ENCODE measurements around the gene GPR62. TPM values are rescaled to one million over a fixed set of nuclear protein-coding genes. Genes with fewer than 3 reads are reported as not detected.

GPR62 gene
- polyA plus RNA-seq, 3 donors = not detected

DNA sequence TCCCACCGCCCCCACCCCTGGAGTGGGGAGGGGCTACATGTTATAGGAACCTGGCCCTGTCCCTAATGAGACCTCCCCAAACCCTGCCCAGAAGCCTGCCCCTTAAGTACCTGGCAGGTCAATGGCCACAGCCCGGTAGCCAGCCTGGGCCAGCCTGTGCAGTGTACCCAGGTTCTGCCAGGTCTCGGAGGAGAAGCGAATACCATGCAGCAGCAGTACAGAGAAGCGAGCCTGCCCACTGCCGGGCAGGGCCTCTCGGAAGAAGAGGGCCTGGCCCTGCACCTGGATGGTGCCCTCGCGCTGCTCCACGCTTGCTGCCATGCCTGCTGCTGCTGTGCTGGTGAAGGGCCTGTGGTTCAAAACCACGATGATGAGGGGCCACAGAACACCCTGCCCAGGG is 16.2 kb downstream of the GPR62 start:
- no peak overlapping the region for H3K9ac ChIP-seq (ENCODE audit: insufficient read depth, low read length, poor library complexity, severe bottlenecking)
- intact Hi-C loops (cut with micrococcal nuclease) = no loop called here
- H3K4me3 Mint-ChIP-seq = no peak overlapping the region

GRCh38 chr3:51974277-51974962 is 19.2 kb downstream of the GPR62 start:
- peaks cover 26 to 31% of the 10 kb centered on the region in 2 donors for H3K4me1 ChIP-seq (ENCODE audit: control insufficient read depth in 1 of 2, insufficient read depth in 2 of 2, low read length in 2 of 2)
- peak overlapping the region; percentile 29 to 81 for H3K27ac ChIP-seq (ENCODE audit: low read depth in 1 of 2, low read length in 2 of 2)
- peak overlapping the region; percentile 35 to 91 (median 85) for H3K27ac Mint-ChIP-seq
- H3K9me3 Mint-ChIP-seq = peaks cover 0 to 2% (median 0%) of the 10 kb centered on the region in 7 donors
- H3K27me3 ChIP-seq (ENCODE audit: control insufficient read depth in 2 of 2, insufficient read depth in 2 of 2, low read length in 2 of 2) = no peaks in the 10 kb centered on the region
- H3K79me2 ChIP-seq (ENCODE audit: insufficient read depth, low read length) = no peaks in the 10 kb centered on the region
- peak overlapping the region; percentile 73 to 90 (median 87) for H3K4me3 ChIP-seq (replicated peaks in 1 of 3; ENCODE audit: low read depth in 2 of 3, low read length in 3 of 3)
- TF ChIP-seq, protein P1, sequence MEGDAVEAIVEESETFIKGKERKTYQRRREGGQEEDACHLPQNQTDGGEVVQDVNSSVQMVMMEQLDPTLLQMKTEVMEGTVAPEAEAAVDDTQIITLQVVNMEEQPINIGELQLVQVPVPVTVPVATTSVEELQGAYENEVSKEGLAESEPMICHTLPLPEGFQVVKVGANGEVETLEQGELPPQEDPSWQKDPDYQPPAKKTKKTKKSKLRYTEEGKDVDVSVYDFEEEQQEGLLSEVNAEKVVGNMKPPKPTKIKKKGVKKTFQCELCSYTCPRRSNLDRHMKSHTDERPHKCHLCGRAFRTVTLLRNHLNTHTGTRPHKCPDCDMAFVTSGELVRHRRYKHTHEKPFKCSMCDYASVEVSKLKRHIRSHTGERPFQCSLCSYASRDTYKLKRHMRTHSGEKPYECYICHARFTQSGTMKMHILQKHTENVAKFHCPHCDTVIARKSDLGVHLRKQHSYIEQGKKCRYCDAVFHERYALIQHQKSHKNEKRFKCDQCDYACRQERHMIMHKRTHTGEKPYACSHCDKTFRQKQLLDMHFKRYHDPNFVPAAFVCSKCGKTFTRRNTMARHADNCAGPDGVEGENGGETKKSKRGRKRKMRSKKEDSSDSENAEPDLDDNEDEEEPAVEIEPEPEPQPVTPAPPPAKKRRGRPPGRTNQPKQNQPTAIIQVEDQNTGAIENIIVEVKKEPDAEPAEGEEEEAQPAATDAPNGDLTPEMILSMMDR (IDR thresholded peaks at IDR 0.05) = peak; percentile 78
- H3K27me3 Mint-ChIP-seq (ENCODE audit: low read depth in 3 of 3) = peaks cover 0 to 5% (median 4%) of the 10 kb centered on the region in 3 donors
- H3K4me3 Mint-ChIP-seq = peak overlapping the region; percentile 94 to 97
- no peaks in the 10 kb centered on the region for H3K36me3 ChIP-seq (replicated peaks in 1 of 2; ENCODE audit: control insufficient read depth in 1 of 2, insufficient read depth in 2 of 2, low read length in 2 of 2)
- no peak for DNase-seq
- peaks cover 2 to 7% of the 10 kb centered on the region in 2 donors for H3K36me3 Mint-ChIP-seq
- 23% methylated on average over 26 of the region's 30 CpGs for WGBS (ENCODE audit: insufficient coverage)
- H4K20me1 ChIP-seq (ENCODE audit: insufficient read depth, low read length) = no peaks in the 10 kb centered on the region
- peak overlapping the region; percentile 75 for H3K9ac ChIP-seq (ENCODE audit: insufficient read depth, low read length, poor library complexity, severe bottlenecking)
- peak overlapping the region; percentile 100 for H3K4me2 ChIP-seq (replicated peaks; ENCODE audit: extremely low read depth, low read length, poor library complexity, severe bottlenecking)
- no peaks in the 10 kb centered on the region for H3K9me3 ChIP-seq (replicated peaks in 1 of 2; ENCODE audit: control insufficient read depth in 1 of 2, insufficient read depth in 1 of 2, low read length in 2 of 2)
- intact Hi-C loops (cut with micrococcal nuclease) = loop anchor here (2.0 kb wide), 1 partner anchor 32 kb away; the partner anchor contains the start of gene PARP3 (in 2 of the 2)
- peak overlapping the region; percentile 98 for H2AFZ ChIP-seq (ENCODE audit: insufficient read depth, low read depth, low read length, poor library complexity, severe bottlenecking)
- H3K4me1 Mint-ChIP-seq = peaks cover 32% of the 10 kb centered on the region

More for the DNA sequence above, 16.2 kb downstream of the GPR62 start:
- peaks cover 23 to 26% (median 24%) of the 10 kb centered on the region in 3 donors for H3K27me3 Mint-ChIP-seq (ENCODE audit: low read depth in 3 of 3)
- Histone ChIP-seq H3K27me3 (ENCODE audit: control insufficient read depth in 2 of 2, insufficient read depth in 2 of 2, low read length in 2 of 2) (peaks cover 9 to 20% of the 10 kb centered on the region in 2 donors), H3K36me3 (replicated peaks in 1 of 2; ENCODE audit: control insufficient read depth in 1 of 2, insufficient read depth in 2 of 2, low read length in 2 of 2) (no peaks in the 10 kb centered on the region), H3K27ac (ENCODE audit: low read depth in 1 of 2, low read length in 2 of 2) (no peak overlapping the region), H3K4me3 (replicated peaks in 1 of 3; ENCODE audit: low read depth in 2 of 3, low read length in 3 of 3) (no peak overlapping the region), H2AFZ (ENCODE audit: insufficient read depth, low read depth, low read length, poor library complexity, severe bottlenecking) (no peak overlapping the region), H3K4me1 (ENCODE audit: control insufficient read depth in 1 of 2, insufficient read depth in 2 of 2, low read length in 2 of 2) (peaks cover 35 to 45% of the 10 kb centered on the region in 2 donors), H4K20me1 (ENCODE audit: insufficient read depth, low read length) (peaks cover 4% of the 10 kb centered on the region), H3K4me2 (replicated peaks; ENCODE audit: extremely low read depth, low read length, poor library complexity, severe bottlenecking) (no peak overlapping the region), H3K79me2 (ENCODE audit: insufficient read depth, low read length) (no peaks in the 10 kb centered on the region), H3K9me3 (replicated peaks in 1 of 2; ENCODE audit: control insufficient read depth in 1 of 2, insufficient read depth in 1 of 2, low read length in 2 of 2) (no peaks in the 10 kb centered on the region)
- no peak for DNase-seq
- TF ChIP-seq, protein P1 (IDR thresholded peaks at IDR 0.05) = no peak
- 90% methylated on average over 10 of the region's 11 CpGs for WGBS (ENCODE audit: insufficient coverage)
- peaks cover 6 to 10% of the 10 kb centered on the region in 2 donors for H3K36me3 Mint-ChIP-seq
- H3K4me1 Mint-ChIP-seq = peaks cover 37% of the 10 kb centered on the region
- peaks cover 0 to 12% (median 0%) of the 10 kb centered on the region in 7 donors for H3K9me3 Mint-ChIP-seq
- H3K27ac Mint-ChIP-seq = no peak overlapping the region
